IPS-11a (cell line): ENCODE measurements around the gene ABHD15.

ENCODE experiments used
- H3K4me3 ChIP-seq: one replicate; pipeline ENCODE4 v1.5.1; 2013; ENCODE audit warnings: low read depth, low read length, control low read depth

ABHD15 gene

GRCh38 chr17:29566473-29567303 lies at the start of gene ABHD15:
ABHD15 (minus strand) TSS chr17:29567037; CDS start chr17:29566966, 71 bp downstream.
- peak within 1 kb of the TSS; percentile 54 for H3K4me3 ChIP-seq

GRCh38 chr17:29615492-29616299 lies 48.9 kb upstream of the ABHD15 start:
- H3K4me3 ChIP-seq, result peak overlapping the region; percentile 37

GRCh38 chr17:29615048-29615385 lies 48.2 kb upstream of the ABHD15 start:
- H3K4me3 ChIP-seq, result peak overlapping the region; percentile 37

- no peak overlapping the region for H3K4me3 ChIP-seq
These were observed 47.7 kb upstream of the ABHD15 start for GRCh38 chr17:29614349-29615047.

- peak overlapping the region; percentile 20 for H3K4me3 ChIP-seq
These were observed 47.0 kb upstream of the ABHD15 start for GRCh38 chr17:29613856-29614255.

- H3K4me3 ChIP-seq, result peak overlapping the region; percentile 20
These were observed 46.6 kb upstream of the ABHD15 start for GRCh38 chr17:29613352-29613837.

GRCh38 chr17:29612404-29613280 lies 45.8 kb upstream of the ABHD15 start:
- H3K4me3 ChIP-seq, result no peak overlapping the region

GRCh38 chr17:29612094-29612403 lies 45.2 kb upstream of the ABHD15 start:
- H3K4me3 ChIP-seq, result no peak overlapping the region

- no peak overlapping the region for H3K4me3 ChIP-seq
These were observed 44.7 kb upstream of the ABHD15 start for GRCh38 chr17:29611351-29612093.

GRCh38 chr17:29610395-29610794 lies 43.6 kb upstream of the ABHD15 start:
- H3K4me3 ChIP-seq, result no peak overlapping the region

GRCh38 chr17:29608986-29609385 lies 42.1 kb upstream of the ABHD15 start:
- H3K4me3 ChIP-seq, result no peak overlapping the region

GRCh38 chr17:29607557-29608195 lies 40.8 kb upstream of the ABHD15 start:
- no peak overlapping the region for H3K4me3 ChIP-seq

GRCh38 chr17:29603109-29603674 lies 36.4 kb upstream of the ABHD15 start:
- no peak overlapping the region for H3K4me3 ChIP-seq

- no peak overlapping the region for H3K4me3 ChIP-seq
These were observed 30.7 kb upstream of the ABHD15 start for GRCh38 chr17:29597361-29598172.

- H3K4me3 ChIP-seq, result no peak overlapping the region
These were observed 30.0 kb upstream of the ABHD15 start for GRCh38 chr17:29596811-29597210.

- H3K4me3 ChIP-seq, result no peak overlapping the region
These were observed 29.3 kb upstream of the ABHD15 start for GRCh38 chr17:29595943-29596774.
